Measurements from ENCODE around the gene GSE1. TPM values are rescaled to one million over a fixed set of nuclear protein-coding genes. Genes with fewer than 3 reads are reported as not detected.

Gene GSE1
- total RNA-seq, 8 experiments from 2014 or later, result 13.0 to 63.2 (median 38.5) TPM

- ATAC-seq (replicated peaks in 6 of 8), result no peak
- 17 to 50% methylated on average over 1 to 4 of the region's 9 CpGs; no CpG with 5 or more reads in 8 of the 10 experiments for WGBS, 10 experiments
- in situ Hi-C loops (cut with MboI; ENCODE audit: low pct_unique_long_range_greater_than_20kb in 2 of 9, low sequenced_read_pairs in 9 of 9, unreplicated experiment in 9 of 9), result loop anchor here in 1 of 9 experiments (25.0 kb wide), 1 partner anchor 426 kb away; no protein-coding TSS in a partner anchor
- H3K4me3 ChIP-seq, result no peak overlapping the region
- peak overlapping the region in 1 of 2 donors; percentile 51 for H3K27ac ChIP-seq
- peaks cover 55 to 62% of the 10 kb centered on the region in 2 donors for H3K4me1 ChIP-seq (replicated peaks in 1 of 2)
Observed at GRCh38 chr16:85712801-85713200, 99.7 kb downstream of the GSE1 start.

GRCh38 chr16:85715169-85716021 is 102.3 kb downstream of the GSE1 start:
- Histone ChIP-seq H3K4me3 (no peak overlapping the region), H3K27ac (peak overlapping the region; percentile 67 to 89), H3K4me1 (replicated peaks in 1 of 2) (peaks cover 45 to 55% of the 10 kb centered on the region in 2 donors)
- ATAC-seq (replicated peaks in 6 of 8), result peak in 6 of 8 experiments; percentile 56 to 83 (median 68)
- in situ Hi-C loops (cut with MboI; ENCODE audit: low pct_unique_long_range_greater_than_20kb in 2 of 9, low sequenced_read_pairs in 9 of 9, unreplicated experiment in 9 of 9), result loop anchor here in 1 of 9 experiments (25.0 kb wide), 1 partner anchor 428 kb away; no protein-coding TSS in a partner anchor
- WGBS, 10 experiments, result 0 to 77% (median 28%) methylated on average over 1 to 10 of the region's 22 CpGs; no CpG with 5 or more reads in 2 of the 10 experiments

- peaks cover 37 to 48% of the 10 kb centered on the region in 2 donors for H3K4me1 ChIP-seq (replicated peaks in 1 of 2)
- in situ Hi-C loops (cut with MboI; ENCODE audit: low pct_unique_long_range_greater_than_20kb in 2 of 9, low sequenced_read_pairs in 9 of 9, unreplicated experiment in 9 of 9), result loop anchor here in 1 of 9 experiments (25.0 kb wide), 1 partner anchor 429 kb away; no protein-coding TSS in a partner anchor
- H3K4me3 ChIP-seq, result no peak overlapping the region
- WGBS, 10 experiments, result 0 to 54% (median 10%) methylated on average over 2 to 5 of the region's 9 CpGs; no CpG with 5 or more reads in 5 of the 10 experiments
- H3K27ac ChIP-seq, result peak overlapping the region; percentile 63 to 89
- no peak for ATAC-seq (replicated peaks in 6 of 8)
Observed at GRCh38 chr16:85716022-85716679, 103.0 kb downstream of the GSE1 start.

- peak overlapping the region in 1 of 2 donors; percentile 89 for H3K27ac ChIP-seq
- in situ Hi-C loops (cut with MboI; ENCODE audit: low pct_unique_long_range_greater_than_20kb in 2 of 9, low sequenced_read_pairs in 9 of 9, unreplicated experiment in 9 of 9), result loop anchor here in 1 of 9 experiments (25.0 kb wide), 1 partner anchor 429 kb away; no protein-coding TSS in a partner anchor
- H3K4me1 ChIP-seq (replicated peaks in 1 of 2), result peaks cover 37 to 53% of the 10 kb centered on the region in 2 donors
- ATAC-seq (replicated peaks in 6 of 8), result peak in 1 of 8 experiments; percentile 59
- 0% methylated on average over 1 of the region's 3 CpGs; no CpG with 5 or more reads in 9 of the 10 experiments for WGBS, 10 experiments
- H3K4me3 ChIP-seq, result no peak overlapping the region
Observed at GRCh38 chr16:85716680-85717038, 103.5 kb downstream of the GSE1 start.

GRCh38 chr16:85717393-85718152 is 104.5 kb downstream of the GSE1 start:
- 0 to 37% (median 7%) methylated on average over 1 to 7 of the region's 21 CpGs; no CpG with 5 or more reads in 6 of the 10 experiments for WGBS, 10 experiments
- no peak overlapping the region for H3K27ac ChIP-seq
- peak; percentile 2 to 73 (median 20) for ATAC-seq (replicated peaks in 6 of 8)
- peaks cover 42 to 58% of the 10 kb centered on the region in 2 donors for H3K4me1 ChIP-seq (replicated peaks in 1 of 2)
- no peak overlapping the region for H3K4me3 ChIP-seq
- in situ Hi-C loops (cut with MboI; ENCODE audit: low pct_unique_long_range_greater_than_20kb in 2 of 9, low sequenced_read_pairs in 9 of 9, unreplicated experiment in 9 of 9), result loop anchor here in 1 of 9 experiments (25.0 kb wide), 1 partner anchor 430 kb away; no protein-coding TSS in a partner anchor

- no peak for ATAC-seq (replicated peaks in 6 of 8)
- 0 to 100% (median 38%) methylated on average over 1 to 3 of the region's 6 CpGs; no CpG with 5 or more reads in 2 of the 10 experiments for WGBS, 10 experiments
- Histone ChIP-seq H3K4me1 (replicated peaks in 1 of 2) (peaks cover 40 to 57% of the 10 kb centered on the region in 2 donors), H3K4me3 (no peak overlapping the region), H3K27ac (no peak overlapping the region)
- in situ Hi-C loops (cut with MboI; ENCODE audit: low pct_unique_long_range_greater_than_20kb in 2 of 9, low sequenced_read_pairs in 9 of 9, unreplicated experiment in 9 of 9), result loop anchor here in 1 of 9 experiments (25.0 kb wide), 1 partner anchor 431 kb away; no protein-coding TSS in a partner anchor
Observed at GRCh38 chr16:85718153-85718477, 105.0 kb downstream of the GSE1 start.

- peak in 2 of 8 experiments; percentile 12 to 51 for ATAC-seq (replicated peaks in 6 of 8)
- 13 to 76% (median 59%) methylated on average over 2 to 11 of the region's 11 CpGs; no CpG with 5 or more reads in 4 of the 10 experiments for WGBS, 10 experiments
Observed at GRCh38 chr16:85718682-85719081, 105.6 kb downstream of the GSE1 start.

GRCh38 chr16:85719605-85720301 is 106.6 kb downstream of the GSE1 start:
- H3K4me1 ChIP-seq (replicated peaks in 1 of 2), result peaks cover 39 to 51% of the 10 kb centered on the region in 2 donors
- in situ Hi-C loops (cut with MboI; ENCODE audit: low pct_unique_long_range_greater_than_20kb in 2 of 9, low sequenced_read_pairs in 9 of 9, unreplicated experiment in 9 of 9), result loop anchor here in 1 of 9 experiments (25.0 kb wide), 1 partner anchor 432 kb away; no protein-coding TSS in a partner anchor
- no peak overlapping the region for H3K27ac ChIP-seq
- no peak for ATAC-seq (replicated peaks in 6 of 8)
- H3K4me3 ChIP-seq, result no peak overlapping the region
- WGBS, 10 experiments, result 80 to 100% (median 93%) methylated on average over 1 to 6 of the region's 11 CpGs; no CpG with 5 or more reads in 1 of the 10 experiments

More at GRCh38 chr16:85718682-85719081, 105.6 kb downstream of the GSE1 start:
- Histone ChIP-seq H3K4me1 (replicated peaks in 1 of 2) (peaks cover 39 to 53% of the 10 kb centered on the region in 2 donors), H3K4me3 (no peak overlapping the region), H3K27ac (no peak overlapping the region)
- in situ Hi-C loops (cut with MboI; ENCODE audit: low pct_unique_long_range_greater_than_20kb in 2 of 9, low sequenced_read_pairs in 9 of 9, unreplicated experiment in 9 of 9), result loop anchor here in 1 of 9 experiments (25.0 kb wide), 1 partner anchor 431 kb away; no protein-coding TSS in a partner anchor

- ATAC-seq (replicated peaks in 6 of 8), result no peak
- Histone ChIP-seq H3K27ac (no peak overlapping the region), H3K4me1 (replicated peaks in 1 of 2) (peaks cover 35 to 46% of the 10 kb centered on the region in 2 donors), H3K4me3 (no peak overlapping the region)
- in situ Hi-C loops (cut with MboI; ENCODE audit: low pct_unique_long_range_greater_than_20kb in 2 of 9, low sequenced_read_pairs in 9 of 9, unreplicated experiment in 9 of 9), result loop anchor here in 1 of 9 experiments (25.0 kb wide), 1 partner anchor 433 kb away; no protein-coding TSS in a partner anchor
- 20 to 100% (median 97%) methylated on average over 1 to 3 of the region's 4 CpGs; no CpG with 5 or more reads in 4 of the 10 experiments for WGBS, 10 experiments
Observed at GRCh38 chr16:85720302-85720637, 107.1 kb downstream of the GSE1 start.

GRCh38 chr16:85722128-85722893 is 109.2 kb downstream of the GSE1 start:
- H3K4me1 ChIP-seq (replicated peaks in 1 of 2), result peaks cover 16 to 27% of the 10 kb centered on the region in 2 donors
- H3K4me3 ChIP-seq, result no peak overlapping the region
- WGBS, 10 experiments, result 19 to 91% (median 62%) methylated on average over 1 to 10 of the region's 20 CpGs; no CpG with 5 or more reads in 2 of the 10 experiments
- H3K27ac ChIP-seq, result peak overlapping the region; percentile 18 to 61
- peak in 5 of 8 experiments; percentile 76 to 88 (median 81) for ATAC-seq (replicated peaks in 6 of 8)
- in situ Hi-C loops (cut with MboI; ENCODE audit: low pct_unique_long_range_greater_than_20kb in 2 of 9, low sequenced_read_pairs in 9 of 9, unreplicated experiment in 9 of 9), result loop anchor here in 1 of 9 experiments (25.0 kb wide), 1 partner anchor 435 kb away; no protein-coding TSS in a partner anchor
